GM10847 (cell line): ENCODE results near the gene RBMS3.

ENCODE experiments used
- POLR2A ChIP-seq: IDR thresholded peaks from 2 replicates; pipeline ENCODE4 v1.6.1; 2011; ENCODE audit not compliant: insufficient read length; ENCODE audit errors: extremely low read depth

Gene RBMS3

GRCh38 chr3:29627136-29628117 lies 346.6 kb downstream of the RBMS3 start:
- TF ChIP-seq POLR2A = no peak

GRCh38 chr3:29628795-29629194 lies 347.9 kb downstream of the RBMS3 start:
- no peak for TF ChIP-seq POLR2A

GRCh38 chr3:29635888-29636287 lies 355.0 kb downstream of the RBMS3 start:
- TF ChIP-seq POLR2A = no peak

GRCh38 chr3:29637068-29637467 lies 356.2 kb downstream of the RBMS3 start:
- no peak for TF ChIP-seq POLR2A

GRCh38 chr3:29639578-29640290 lies 358.9 kb downstream of the RBMS3 start:
- TF ChIP-seq POLR2A = no peak

- no peak for TF ChIP-seq POLR2A
Observed at GRCh38 chr3:29642393-29643033, 361.6 kb downstream of the RBMS3 start.

- TF ChIP-seq POLR2A = no peak
Observed at GRCh38 chr3:29643034-29643425, 362.2 kb downstream of the RBMS3 start.

- no peak for TF ChIP-seq POLR2A
Observed at GRCh38 chr3:29644261-29644660, 363.4 kb downstream of the RBMS3 start.

- no peak for TF ChIP-seq POLR2A
Observed at GRCh38 chr3:29644956-29645636, 364.2 kb downstream of the RBMS3 start.

- no peak for TF ChIP-seq POLR2A
Observed at GRCh38 chr3:29646043-29646442, 365.2 kb downstream of the RBMS3 start.

- TF ChIP-seq POLR2A = no peak
Observed at GRCh38 chr3:29649815-29650547, 369.1 kb downstream of the RBMS3 start.

- no peak for TF ChIP-seq POLR2A
Observed at GRCh38 chr3:29653680-29654079, 372.8 kb downstream of the RBMS3 start.

- no peak for TF ChIP-seq POLR2A
Observed at GRCh38 chr3:29655015-29655747, 374.3 kb downstream of the RBMS3 start.

- no peak for TF ChIP-seq POLR2A
Observed at GRCh38 chr3:29665688-29666087, 384.8 kb downstream of the RBMS3 start.
